Fibroblast of lung (primary cell): ENCODE data around the gene COPB1.

Source experiments
- CTCF ChIP-seq, 2 donors: IDR thresholded peaks in 1 of 2; conservative IDR thresholded peaks in 1 of 2; 1 replicate in 1 of 2; 2 replicates in 1 of 2; pipeline ENCODE4 v1.5.1; 2011 to 2012; ENCODE audit warnings: low read length in 2 of 2, control low read depth in 1 of 2, inconsistent platforms in 1 of 2, low read depth in 1 of 2, mild to moderate bottlenecking in 1 of 2
- EZH2 ChIP-seq: IDR thresholded peaks from 2 replicates; pipeline ENCODE4 v1.5.1; 2012; ENCODE audit warnings: low read length, control low read depth, mild to moderate bottlenecking; ENCODE audit errors: missing control alignments

DNA sequence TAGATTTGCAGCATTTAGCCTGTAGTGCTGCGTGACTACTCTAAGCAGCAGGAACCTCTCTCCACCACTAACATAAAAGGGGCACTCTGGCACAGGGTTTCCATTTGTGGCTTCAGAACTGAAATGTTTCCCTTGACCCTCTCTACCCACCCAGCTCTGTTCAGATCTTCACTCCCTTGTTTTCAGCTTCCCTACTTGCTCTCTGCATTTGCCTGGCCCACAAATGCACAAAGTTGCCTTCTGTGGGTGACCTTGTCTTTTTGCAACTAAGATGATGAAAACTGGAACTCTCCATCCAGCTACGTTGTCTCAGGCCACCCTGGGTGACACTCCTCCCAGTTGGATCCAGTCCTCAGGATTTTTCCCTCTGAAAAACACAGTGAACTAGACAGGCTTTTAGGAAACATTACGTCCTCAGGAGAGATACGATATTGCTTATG, 40.4 kb upstream of the COPB1 start:
- no peak for TF ChIP-seq CTCF (conservative IDR thresholded peaks at IDR 0.05 in 1 of 2, IDR thresholded peaks at IDR 0.05 in 1 of 2; ENCODE audit: low read depth in 1 of 2, low read length in 2 of 2)
- no peak for TF ChIP-seq EZH2
